EH (cell line): ENCODE data around the gene THBS3.
"Not testable (repeated sequence)": the region's sequence is repeated elsewhere in the genome, so short reads cannot be mapped to it uniquely, and the experiment has no call there.

ENCODE experiments used
- DNase-seq: peaks from one replicate; pipeline ENCODE4 v3.0.0-alpha.2; 2015; ENCODE audit warnings: low read depth

The THBS3 gene

GRCh38 chr1:155206891-155207805 is 549 bp downstream of the THBS3 start:
- peak; percentile 83 for DNase-seq

DNA sequence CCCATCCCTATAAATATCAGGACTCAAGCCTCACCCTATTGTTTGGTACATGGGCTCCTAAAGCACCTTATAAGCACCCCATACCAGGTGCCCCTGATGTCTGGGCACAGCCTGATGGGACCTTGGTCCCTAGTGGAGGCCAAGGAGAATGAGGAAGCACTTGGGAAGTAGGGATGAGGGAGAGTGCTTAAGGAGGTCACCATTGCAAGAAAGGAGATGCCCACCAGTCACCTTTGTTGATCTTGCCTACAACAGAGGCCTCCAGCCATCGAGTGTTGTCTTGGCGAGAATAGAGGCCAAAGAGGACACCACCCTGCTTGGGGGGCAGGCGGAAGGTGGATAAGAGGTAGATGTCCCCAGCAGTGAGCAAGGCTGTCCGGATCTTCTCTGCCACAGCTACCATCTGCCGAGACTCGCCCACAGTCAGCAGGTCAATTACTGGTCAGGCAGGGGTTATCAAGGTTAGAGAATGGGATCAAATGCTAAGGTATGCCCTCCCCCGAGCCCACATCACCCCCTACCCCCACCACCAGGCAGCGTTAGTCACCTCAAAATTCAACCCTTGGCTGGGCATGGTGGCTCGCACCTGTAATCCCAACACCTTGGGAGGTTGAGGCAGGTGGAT is 1.6 kb downstream of the THBS3 start:
- no peak for DNase-seq

GRCh38 chr1:155205035-155205434 is 2.7 kb downstream of the THBS3 start:
- no peak for DNase-seq

- DNase-seq, result no peak
Observed at GRCh38 chr1:155202731-155203515, 4.8 kb downstream of the THBS3 start.

DNA sequence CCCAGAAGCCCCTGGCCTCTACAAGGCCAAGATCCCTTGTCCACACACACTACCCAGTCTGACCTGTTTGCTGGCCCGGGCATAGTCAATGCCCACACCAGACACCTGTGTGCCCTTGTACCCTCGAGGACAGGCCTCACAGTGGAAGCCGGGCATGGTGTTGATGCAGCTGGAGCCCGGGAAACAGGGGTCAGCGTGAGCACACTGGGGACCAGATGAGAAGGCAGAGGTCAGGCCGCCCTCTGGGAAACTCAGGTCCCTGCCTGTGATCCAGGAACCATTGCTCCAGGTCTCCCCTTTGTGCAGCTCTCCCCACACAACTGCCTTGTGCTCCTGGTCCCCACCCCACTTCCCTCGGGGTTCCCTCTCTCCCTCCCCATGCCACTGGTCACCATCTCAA is 5.5 kb downstream of the THBS3 start:
- no peak for DNase-seq

- DNase-seq, result no peak
Observed at GRCh38 chr1:155200920-155201319, 6.8 kb downstream of the THBS3 start.

- no peak for DNase-seq
Observed at GRCh38 chr1:155199792-155200191, 7.9 kb downstream of the THBS3 start.

DNA sequence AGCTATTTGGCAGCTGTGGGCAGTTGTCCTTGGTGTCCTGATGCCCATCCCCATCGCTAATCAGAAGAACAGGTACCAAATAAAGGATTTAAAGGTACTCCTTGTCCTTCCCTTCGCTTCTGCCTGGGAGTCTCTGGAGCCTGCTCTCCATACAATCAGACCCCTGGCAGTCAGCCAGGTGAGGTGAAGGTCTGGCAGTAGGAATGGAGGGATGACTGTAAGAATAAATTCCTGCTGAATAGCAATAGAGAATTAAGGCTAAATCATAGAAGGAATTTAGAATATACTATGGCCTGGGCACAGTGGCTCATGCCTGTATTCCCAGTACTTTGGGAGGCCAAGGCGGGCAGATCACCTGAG is 9.2 kb downstream of the THBS3 start:
- no peak for DNase-seq

DNA sequence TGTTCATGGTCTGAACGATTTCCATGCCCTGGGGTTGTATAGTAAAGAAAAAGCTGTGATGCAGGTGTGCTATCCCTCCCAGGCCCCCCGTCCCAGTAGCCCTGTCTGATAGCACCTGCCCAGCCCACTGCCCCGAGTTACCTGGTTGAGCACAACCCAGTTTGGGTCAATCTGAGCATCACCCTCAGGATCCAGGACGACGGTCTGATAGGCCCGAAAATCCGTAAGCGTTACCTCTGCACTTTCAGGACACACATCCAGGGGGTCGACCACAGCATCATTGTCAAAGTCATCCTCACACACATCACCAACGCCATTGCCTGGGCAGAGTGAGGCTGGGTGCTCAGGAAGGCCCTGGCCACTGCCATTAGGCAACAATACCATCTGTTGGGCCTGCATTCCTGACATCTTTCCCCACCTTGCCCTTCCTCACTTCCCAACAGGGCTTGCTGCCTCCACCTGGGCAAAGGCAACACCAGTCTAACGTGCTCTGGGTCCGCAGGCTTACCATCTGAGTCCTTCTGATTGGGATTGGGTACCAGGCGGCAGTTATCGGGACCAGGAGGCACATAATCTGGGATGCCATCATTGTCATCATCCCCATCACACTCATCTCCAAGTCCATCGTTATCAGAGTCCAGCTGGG is 9.7 kb downstream of the THBS3 start:
- DNase-seq, result no peak

DNA sequence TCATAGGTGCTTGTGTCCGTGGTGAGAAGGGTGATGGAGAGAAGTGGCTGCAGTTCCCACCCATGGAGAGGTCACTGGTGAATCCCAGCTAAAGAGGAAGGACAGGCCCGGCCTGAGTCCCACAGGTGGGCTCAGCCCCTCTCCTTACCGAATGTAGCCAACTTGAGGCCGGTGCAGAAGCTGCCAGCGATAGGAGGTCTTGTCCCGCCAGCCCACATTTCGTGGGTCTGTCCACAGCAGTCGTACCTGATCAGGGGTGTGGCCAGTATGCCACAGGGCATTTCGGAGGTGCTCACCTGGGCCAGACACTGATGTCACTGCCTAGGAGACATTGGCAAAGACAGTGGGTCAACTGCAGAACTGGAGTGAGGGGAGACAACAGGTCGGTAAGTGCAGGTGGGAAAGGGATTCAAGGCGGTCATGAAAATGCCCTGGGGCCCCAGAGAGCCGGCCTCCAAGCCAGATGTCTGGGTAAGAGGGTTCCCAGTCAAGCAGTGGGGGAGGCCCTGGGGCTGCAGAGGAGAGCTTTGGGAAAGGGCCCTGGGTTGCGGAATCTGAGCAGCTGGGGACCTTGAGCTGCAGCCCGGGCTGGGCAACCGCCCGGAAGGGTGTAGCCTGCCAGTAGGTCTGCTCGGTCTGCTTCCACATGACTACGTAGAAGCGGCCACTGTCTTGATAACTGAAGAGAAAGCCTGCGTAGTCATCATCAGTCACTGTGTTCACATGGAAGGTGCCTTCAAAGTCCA is 10.6 kb downstream of the THBS3 start:
- no peak for DNase-seq

GRCh38 chr1:155196103-155196892 is 11.4 kb downstream of the THBS3 start:
- peak; percentile 15 for DNase-seq

GRCh38 chr1:155195201-155196102 is 12.2 kb downstream of the THBS3 start:
- peak; percentile 26 for DNase-seq

- not testable (repeated sequence) for DNase-seq
Observed at GRCh38 chr1:155193991-155194240, 13.8 kb downstream of the THBS3 start.

DNA sequence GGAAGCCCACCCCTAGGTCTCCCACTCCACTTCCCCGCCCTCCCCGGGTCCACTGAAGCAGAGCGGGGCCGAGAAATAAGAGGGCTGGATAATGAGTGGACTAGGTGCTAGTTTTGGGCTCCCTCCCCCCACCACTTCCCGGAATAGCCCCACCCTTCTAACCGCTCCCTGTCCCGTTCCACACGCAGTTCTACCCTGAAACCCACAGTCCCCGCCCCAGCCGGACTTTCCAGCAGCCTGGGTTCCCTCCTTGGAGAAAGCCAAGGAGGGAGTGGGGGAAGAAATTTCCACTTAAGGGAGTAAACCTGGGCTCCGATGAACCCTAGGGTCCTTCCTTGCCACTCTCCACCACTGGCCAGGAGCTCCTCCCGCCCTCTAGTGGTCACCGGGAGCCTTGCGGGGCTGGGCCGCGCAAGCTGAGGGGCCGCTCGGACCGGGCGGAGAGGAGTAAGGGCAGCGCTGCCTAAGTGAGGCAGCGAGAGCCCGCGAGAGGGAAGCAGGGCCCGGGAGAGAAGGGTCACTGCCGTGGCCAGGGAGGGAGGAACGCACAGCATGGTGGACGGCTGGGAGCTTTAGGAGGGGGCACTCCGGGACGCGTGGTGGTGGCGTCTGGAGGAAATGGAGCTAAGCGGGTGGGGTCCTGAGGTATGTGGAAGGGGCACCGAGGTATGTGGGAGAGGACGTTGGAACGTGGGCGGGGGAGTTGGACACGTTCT is 14.3 kb downstream of the THBS3 start:
- DNase-seq, result peak; percentile 94

GRCh38 chr1:155192346-155193274 is 15.1 kb downstream of the THBS3 start:
- DNase-seq, result no peak

DNA sequence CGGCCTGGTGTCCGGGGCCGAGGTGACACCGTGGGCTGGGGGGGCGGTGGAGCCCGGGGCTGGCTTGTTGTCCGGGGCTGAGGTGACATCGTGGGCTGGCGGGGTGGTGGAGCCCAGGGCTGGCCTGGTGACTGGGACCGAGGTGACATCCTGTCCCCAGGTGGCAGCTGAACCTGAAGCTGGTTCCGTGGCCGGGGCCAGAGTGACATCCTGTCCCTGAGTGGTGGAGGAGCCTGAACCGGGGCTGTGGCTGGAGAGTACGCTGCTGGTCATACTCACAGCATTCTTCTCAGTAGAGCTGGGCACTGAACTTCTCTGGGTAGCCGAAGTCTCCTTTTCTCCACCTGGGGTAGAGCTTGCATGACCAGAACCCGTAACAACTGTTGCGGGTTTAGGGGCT is 15.8 kb downstream of the THBS3 start:
- no peak for DNase-seq

DNA sequence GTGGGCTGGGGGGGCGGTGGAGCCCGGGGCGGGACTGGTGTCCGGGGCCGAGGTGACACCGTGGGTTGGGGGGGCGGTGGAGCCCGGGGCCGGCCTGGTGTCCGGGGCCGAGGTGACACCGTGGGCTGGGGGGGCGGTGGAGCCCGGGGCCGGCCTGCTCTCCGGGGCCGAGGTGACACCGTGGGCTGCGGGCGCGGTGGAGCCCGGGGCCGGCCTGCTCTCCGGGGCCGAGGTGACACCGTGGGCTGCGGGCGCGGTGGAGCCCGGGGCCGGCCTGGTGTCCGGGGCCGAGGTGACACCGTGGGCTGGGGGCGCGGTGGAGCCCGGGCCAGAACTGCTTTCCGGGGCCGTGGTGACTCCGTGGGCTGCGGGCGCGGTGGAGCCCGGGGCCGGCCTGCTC is 17.8 kb downstream of the THBS3 start:
- DNase-seq, result not testable (repeated sequence)

- DNase-seq, result no peak
Observed at GRCh38 chr1:155188268-155188667, 19.4 kb downstream of the THBS3 start.
